ENCODE measurements around the gene PARG.
"Not testable (repeated sequence)": the region's sequence is repeated elsewhere in the genome, so short reads cannot be mapped to it uniquely, and the experiment has no call there.

PARG gene

DNA sequence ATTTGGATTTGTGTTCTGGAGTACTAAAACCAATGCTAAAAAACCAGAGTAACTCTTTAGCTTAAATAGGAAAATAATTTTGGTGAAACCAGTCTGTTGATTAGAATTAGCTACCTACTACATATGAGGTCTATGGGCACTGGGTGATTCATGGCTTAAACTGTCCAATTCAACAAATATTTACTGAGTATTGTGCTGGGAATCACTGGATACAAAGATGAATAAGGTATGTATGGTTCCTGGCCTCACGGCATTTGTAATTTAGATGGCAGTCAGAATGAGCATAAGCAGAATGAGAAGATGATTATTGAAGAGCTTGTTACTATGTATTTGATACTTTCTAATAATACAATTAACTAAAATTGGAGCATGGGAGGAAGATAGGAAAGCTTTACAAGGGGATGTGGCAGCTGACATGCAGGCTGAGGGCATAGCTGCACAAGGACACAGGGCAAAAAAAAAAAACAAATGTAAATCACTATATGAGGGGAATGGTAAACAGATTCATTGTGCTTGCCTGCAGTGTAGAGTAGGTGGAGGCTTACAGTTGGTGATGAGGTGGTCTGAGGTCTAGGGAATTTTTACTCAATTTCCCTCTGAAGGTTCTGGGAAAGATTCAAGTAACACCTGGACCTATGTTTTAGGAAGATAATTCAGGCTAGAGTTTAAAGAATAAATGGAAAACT is 83.0 kb downstream of the PARG start:
- H3K4me1 ChIP-seq (ENCODE audit: control insufficient read depth, insufficient read depth, low read length); H3K27ac ChIP-seq (ENCODE audit: insufficient read depth, low read depth, low read length, poor library complexity, severe bottlenecking); H3K27me3 ChIP-seq (ENCODE audit: control insufficient read depth, insufficient read depth, low read length, poor library complexity, severe bottlenecking); H3K36me3 ChIP-seq (ENCODE audit: control insufficient read depth, insufficient read depth, low read length); H3K4me3 ChIP-seq (ENCODE audit: insufficient read depth, low read depth, low read length); H3K9me3 ChIP-seq (ENCODE audit: control insufficient read depth, low read length): not testable (repeated sequence)
- no CpG with 5 or more reads among the region's 1 CpG for WGBS, 2 experiments

DNA sequence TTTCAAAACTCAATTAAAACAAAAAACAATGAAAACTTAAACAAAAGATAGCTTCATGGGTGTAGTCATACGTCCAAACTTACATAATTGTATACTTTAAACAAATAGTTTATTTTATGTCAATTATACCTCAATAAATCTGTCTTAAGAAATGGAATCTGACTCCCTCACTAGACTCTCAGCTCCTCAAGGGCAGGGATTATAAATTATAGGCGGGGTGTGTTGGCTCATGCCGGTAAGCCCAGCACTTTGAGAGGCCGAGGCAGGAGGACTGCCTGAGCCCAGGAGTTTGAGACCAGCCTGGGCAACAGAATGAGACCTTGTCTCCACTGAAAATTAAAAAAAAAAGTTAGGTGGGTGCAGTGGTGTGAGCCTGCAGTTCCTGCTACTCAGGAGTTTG is 92.3 kb downstream of the PARG start:
- not testable (repeated sequence) for H3K4me1 ChIP-seq (ENCODE audit: control insufficient read depth, insufficient read depth, low read length); H3K27me3 ChIP-seq (ENCODE audit: control insufficient read depth, insufficient read depth, low read length, poor library complexity, severe bottlenecking); H3K4me3 ChIP-seq (ENCODE audit: insufficient read depth, low read depth, low read length); H3K27ac ChIP-seq (ENCODE audit: insufficient read depth, low read depth, low read length, poor library complexity, severe bottlenecking); H3K36me3 ChIP-seq (ENCODE audit: control insufficient read depth, insufficient read depth, low read length); H3K9me3 ChIP-seq (ENCODE audit: control insufficient read depth, low read length)
- 95 to 100% methylated on average over 1 to 4 of the region's 4 CpGs for WGBS, 2 experiments

DNA sequence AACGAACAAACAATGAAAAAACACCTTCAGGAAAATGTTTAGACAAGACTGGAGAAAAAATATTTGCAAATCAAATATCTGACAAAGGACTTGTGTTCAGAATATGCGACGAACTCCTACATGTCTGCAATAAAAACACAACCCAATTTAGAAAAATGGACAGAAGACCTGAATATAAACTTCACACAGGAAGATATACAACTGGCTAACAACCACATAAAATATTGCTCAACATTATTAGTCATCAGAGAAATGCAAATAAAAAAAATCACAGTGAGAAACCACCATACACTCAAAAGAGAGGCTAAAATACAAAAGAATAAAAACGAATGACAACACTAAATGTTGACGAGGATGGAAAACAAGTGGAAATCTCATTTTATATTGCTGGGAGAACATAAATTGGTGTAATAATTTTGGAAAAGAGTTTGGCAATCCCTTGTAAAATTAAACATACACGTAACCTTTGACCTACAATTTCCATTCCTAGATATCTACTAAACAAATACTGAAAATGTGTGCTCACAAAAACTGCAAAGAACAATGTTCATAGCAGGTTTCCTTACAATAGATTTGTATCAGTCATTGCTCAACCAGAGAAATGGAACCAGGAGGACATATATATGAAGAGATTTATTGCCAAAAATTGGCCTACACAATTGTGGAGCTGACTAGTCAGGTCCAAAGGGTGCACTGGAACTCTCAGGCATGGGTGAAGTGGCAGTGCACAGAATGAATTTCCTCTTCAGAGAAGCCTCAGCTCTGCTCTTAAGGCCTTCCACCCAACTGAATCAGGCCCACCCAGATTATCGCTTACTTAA is 96.8 kb downstream of the PARG start:
- H3K27me3 ChIP-seq (ENCODE audit: control insufficient read depth, insufficient read depth, low read length, poor library complexity, severe bottlenecking) = no peaks in the 10 kb centered on the region
- no peak overlapping the region for H3K4me3 ChIP-seq (ENCODE audit: insufficient read depth, low read depth, low read length)
- 91 to 97% methylated on average over 5 to 6 of the region's 7 CpGs for WGBS, 2 experiments
- no peaks in the 10 kb centered on the region for H3K9me3 ChIP-seq (ENCODE audit: control insufficient read depth, low read length)
- H3K4me1 ChIP-seq (ENCODE audit: control insufficient read depth, insufficient read depth, low read length) = no peaks in the 10 kb centered on the region
- H3K36me3 ChIP-seq (ENCODE audit: control insufficient read depth, insufficient read depth, low read length) = peaks cover 5% of the 10 kb centered on the region
- H3K27ac ChIP-seq (ENCODE audit: insufficient read depth, low read depth, low read length, poor library complexity, severe bottlenecking) = no peak overlapping the region

GRCh38 chr10:49842333-49842628 is 99.5 kb downstream of the PARG start:
- H3K36me3 ChIP-seq (ENCODE audit: control insufficient read depth, insufficient read depth, low read length) = not testable (repeated sequence)

DNA sequence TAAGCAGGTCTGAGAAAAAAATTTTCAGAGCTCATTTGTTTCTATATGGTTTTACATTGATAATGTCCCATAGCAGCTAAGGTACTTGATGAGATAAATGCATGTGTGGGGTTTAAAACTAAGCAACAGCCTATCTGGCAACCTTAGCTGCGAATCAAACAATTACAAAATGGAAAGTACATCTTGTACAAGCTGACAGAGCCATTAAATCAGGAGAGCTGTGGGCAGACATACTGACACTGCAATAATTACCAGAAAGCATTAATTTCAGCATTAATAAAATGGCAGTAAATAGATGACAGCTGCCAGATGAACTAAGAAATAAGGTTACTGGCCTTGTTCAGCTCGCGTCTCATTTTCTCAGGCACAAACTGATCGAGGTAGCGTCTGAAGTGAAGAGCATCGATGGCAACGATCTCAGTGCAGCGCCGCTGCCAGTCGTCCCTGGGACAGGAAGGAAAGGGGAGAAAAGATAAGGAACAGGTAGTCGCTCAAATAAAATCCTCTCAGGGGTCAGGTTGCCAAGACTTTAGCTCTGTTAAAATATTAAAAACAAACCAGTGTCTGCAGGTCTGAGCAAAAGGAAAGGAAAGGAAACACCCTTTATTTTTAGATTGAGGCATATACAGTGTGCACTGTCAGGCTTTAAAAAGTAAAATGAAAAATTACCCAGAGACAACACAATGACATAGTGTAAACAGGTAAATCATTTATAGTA is 100.1 kb downstream of the PARG start:
- H3K27me3 ChIP-seq (ENCODE audit: control insufficient read depth, insufficient read depth, low read length, poor library complexity, severe bottlenecking) = no peaks in the 10 kb centered on the region
- peaks cover 8% of the 10 kb centered on the region for H3K36me3 ChIP-seq (ENCODE audit: control insufficient read depth, insufficient read depth, low read length)
- no peaks in the 10 kb centered on the region for H3K4me1 ChIP-seq (ENCODE audit: control insufficient read depth, insufficient read depth, low read length)
- no peaks in the 10 kb centered on the region for H3K9me3 ChIP-seq (ENCODE audit: control insufficient read depth, low read length)
- H3K4me3 ChIP-seq (ENCODE audit: insufficient read depth, low read depth, low read length) = no peak overlapping the region
- no peak overlapping the region for H3K27ac ChIP-seq (ENCODE audit: insufficient read depth, low read depth, low read length, poor library complexity, severe bottlenecking)
- 90 to 95% methylated on average over 11 of the region's 11 CpGs for WGBS, 2 experiments

More at GRCh38 chr10:49842333-49842628, 99.5 kb downstream of the PARG start:
- not testable (repeated sequence) for H3K27ac ChIP-seq (ENCODE audit: insufficient read depth, low read depth, low read length, poor library complexity, severe bottlenecking); H3K4me1 ChIP-seq (ENCODE audit: control insufficient read depth, insufficient read depth, low read length); H3K4me3 ChIP-seq (ENCODE audit: insufficient read depth, low read depth, low read length); H3K27me3 ChIP-seq (ENCODE audit: control insufficient read depth, insufficient read depth, low read length, poor library complexity, severe bottlenecking); H3K9me3 ChIP-seq (ENCODE audit: control insufficient read depth, low read length)

GRCh38 chr10:49837685-49838084 is 104.1 kb downstream of the PARG start:
- 75 to 80% methylated on average over 1 of the region's 1 CpG for WGBS, 2 experiments
- H3K36me3 ChIP-seq (ENCODE audit: control insufficient read depth, insufficient read depth, low read length) = peaks cover 8% of the 10 kb centered on the region
- no peaks in the 10 kb centered on the region for H3K27me3 ChIP-seq (ENCODE audit: control insufficient read depth, insufficient read depth, low read length, poor library complexity, severe bottlenecking)
- H3K4me1 ChIP-seq (ENCODE audit: control insufficient read depth, insufficient read depth, low read length) = no peaks in the 10 kb centered on the region
- H3K4me3 ChIP-seq (ENCODE audit: insufficient read depth, low read depth, low read length) = no peak overlapping the region
- H3K9me3 ChIP-seq (ENCODE audit: control insufficient read depth, low read length) = no peaks in the 10 kb centered on the region
- no peak overlapping the region for H3K27ac ChIP-seq (ENCODE audit: insufficient read depth, low read depth, low read length, poor library complexity, severe bottlenecking)

GRCh38 chr10:49837051-49837478 is 104.8 kb downstream of the PARG start:
- no peaks in the 10 kb centered on the region for H3K9me3 ChIP-seq (ENCODE audit: control insufficient read depth, low read length)
- no peak overlapping the region for H3K27ac ChIP-seq (ENCODE audit: insufficient read depth, low read depth, low read length, poor library complexity, severe bottlenecking)
- 93 to 97% methylated on average over 5 of the region's 5 CpGs for WGBS, 2 experiments
- no peak overlapping the region for H3K4me3 ChIP-seq (ENCODE audit: insufficient read depth, low read depth, low read length)
- no peaks in the 10 kb centered on the region for H3K4me1 ChIP-seq (ENCODE audit: control insufficient read depth, insufficient read depth, low read length)
- no peaks in the 10 kb centered on the region for H3K27me3 ChIP-seq (ENCODE audit: control insufficient read depth, insufficient read depth, low read length, poor library complexity, severe bottlenecking)
- H3K36me3 ChIP-seq (ENCODE audit: control insufficient read depth, insufficient read depth, low read length) = peaks cover 8% of the 10 kb centered on the region

- H3K4me1 ChIP-seq (ENCODE audit: control insufficient read depth, insufficient read depth, low read length) = peaks cover 18% of the 10 kb centered on the region
- no peak overlapping the region for H3K4me3 ChIP-seq (ENCODE audit: insufficient read depth, low read depth, low read length)
These were observed 106.9 kb downstream of the PARG start for GRCh38 chr10:49834976-49835375.

GRCh38 chr10:49834201-49834600 is 107.6 kb downstream of the PARG start:
- H3K27ac ChIP-seq (ENCODE audit: insufficient read depth, low read depth, low read length, poor library complexity, severe bottlenecking) = no peak overlapping the region
- H3K4me3 ChIP-seq (ENCODE audit: insufficient read depth, low read depth, low read length) = no peak overlapping the region
- no peaks in the 10 kb centered on the region for H3K9me3 ChIP-seq (ENCODE audit: control insufficient read depth, low read length)
- H3K4me1 ChIP-seq (ENCODE audit: control insufficient read depth, insufficient read depth, low read length) = peaks cover 19% of the 10 kb centered on the region
- H3K36me3 ChIP-seq (ENCODE audit: control insufficient read depth, insufficient read depth, low read length) = peaks cover 3% of the 10 kb centered on the region
- 96 to 100% methylated on average over 2 of the region's 2 CpGs for WGBS, 2 experiments
- H3K27me3 ChIP-seq (ENCODE audit: control insufficient read depth, insufficient read depth, low read length, poor library complexity, severe bottlenecking) = no peaks in the 10 kb centered on the region

More at GRCh38 chr10:49834976-49835375, 106.9 kb downstream of the PARG start:
- no peaks in the 10 kb centered on the region for H3K27me3 ChIP-seq (ENCODE audit: control insufficient read depth, insufficient read depth, low read length, poor library complexity, severe bottlenecking)
- no peak overlapping the region for H3K27ac ChIP-seq (ENCODE audit: insufficient read depth, low read depth, low read length, poor library complexity, severe bottlenecking)
- H3K9me3 ChIP-seq (ENCODE audit: control insufficient read depth, low read length) = no peaks in the 10 kb centered on the region
- peaks cover 3% of the 10 kb centered on the region for H3K36me3 ChIP-seq (ENCODE audit: control insufficient read depth, insufficient read depth, low read length)
- WGBS, 2 experiments = 91 to 92% methylated on average over 3 of the region's 3 CpGs

GRCh38 chr10:49833168-49833567 is 108.7 kb downstream of the PARG start:
- H3K9me3 ChIP-seq (ENCODE audit: control insufficient read depth, low read length) = no peaks in the 10 kb centered on the region
- no peaks in the 10 kb centered on the region for H3K27me3 ChIP-seq (ENCODE audit: control insufficient read depth, insufficient read depth, low read length, poor library complexity, severe bottlenecking)
- H3K36me3 ChIP-seq (ENCODE audit: control insufficient read depth, insufficient read depth, low read length) = peaks cover 3% of the 10 kb centered on the region
- H3K4me1 ChIP-seq (ENCODE audit: control insufficient read depth, insufficient read depth, low read length) = peaks cover 19% of the 10 kb centered on the region
- H3K27ac ChIP-seq (ENCODE audit: insufficient read depth, low read depth, low read length, poor library complexity, severe bottlenecking) = no peak overlapping the region
- no peak overlapping the region for H3K4me3 ChIP-seq (ENCODE audit: insufficient read depth, low read depth, low read length)
